Astrocyte (in vitro differentiated cells and primary cell): ENCODE measurements around the gene ZNF556. TPM values are rescaled to one million over a fixed set of nuclear protein-coding genes. Genes with fewer than 3 reads are reported as not detected.

Experiments used
- DNase-seq: peaks from one replicate; pipeline ENCODE4 v3.0.0-alpha.2; 2010; ENCODE audit warnings: low read depth
- FAIRE-seq: peaks from 2 replicates; lab custom pipeline; 2011; peaks lifted over from hg19 to GRCh38; lab: Jason Lieb, UNC
- H2AFZ ChIP-seq: 2 replicates; pipeline ENCODE4 v1.6.0; 2012; ENCODE audit warnings: low read depth, low read length, inconsistent platforms
- H3K27ac ChIP-seq: 2 replicates; pipeline ENCODE4 v1.5.1; 2011; ENCODE audit warnings: low read depth, low read length, inconsistent platforms
- H3K27me3 ChIP-seq: 2 replicates; pipeline ENCODE4 v1.6.0; 2011; ENCODE audit warnings: low read length, inconsistent platforms; ENCODE audit not compliant: insufficient read depth
- H3K36me3 ChIP-seq: 2 replicates; pipeline ENCODE4 v1.5.1; 2011; ENCODE audit warnings: low read length, inconsistent platforms; ENCODE audit not compliant: insufficient read depth
- H3K4me1 ChIP-seq: 2 replicates; pipeline ENCODE4 v1.5.1; 2011; ENCODE audit warnings: low read length, inconsistent platforms; ENCODE audit not compliant: insufficient read depth
- H3K4me2 ChIP-seq: 2 replicates; pipeline ENCODE4 v1.6.0; 2012; ENCODE audit warnings: low read length, inconsistent platforms
- H3K4me3 ChIP-seq: 2 replicates; pipeline ENCODE4 v1.5.1; 2011; ENCODE audit warnings: low read depth, mild to moderate bottlenecking, low read length, inconsistent platforms; ENCODE audit not compliant: insufficient read depth
- H3K79me2 ChIP-seq: 2 replicates; pipeline ENCODE4 v1.6.0; 2012; ENCODE audit warnings: mild to moderate bottlenecking, low read length, inconsistent platforms; ENCODE audit not compliant: insufficient read depth
- H3K9ac ChIP-seq: 2 replicates; pipeline ENCODE4 v1.6.0; 2012; ENCODE audit warnings: mild to moderate bottlenecking, low read length, inconsistent platforms
- H3K9me3 ChIP-seq: 2 replicates; pipeline ENCODE4 v1.5.1; 2012; ENCODE audit warnings: low read depth, mild to moderate bottlenecking, low read length, inconsistent platforms; ENCODE audit not compliant: insufficient read depth
- H4K20me1 ChIP-seq: 2 replicates; pipeline ENCODE4 v1.6.0; 2012; ENCODE audit warnings: low read length, inconsistent platforms; ENCODE audit not compliant: insufficient read depth
- H3K27ac Mint-ChIP-seq: one replicate; pipeline ENCODE4 v1.8.0; 2021; ENCODE audit warnings: mild to moderate bottlenecking, mixed read lengths; ENCODE audit not compliant: unreplicated experiment
- H3K27me3 Mint-ChIP-seq: one replicate; pipeline ENCODE4 v1.8.0; 2021; ENCODE audit warnings: low read depth, mixed read lengths; ENCODE audit not compliant: unreplicated experiment
- H3K36me3 Mint-ChIP-seq: one replicate; pipeline ENCODE4 v1.8.0; 2021; ENCODE audit warnings: low read depth, mixed read lengths; ENCODE audit not compliant: unreplicated experiment
- H3K4me1 Mint-ChIP-seq: one replicate; pipeline ENCODE4 v1.8.0; 2021; ENCODE audit warnings: low read depth, mixed read lengths; ENCODE audit not compliant: unreplicated experiment
- H3K4me3 Mint-ChIP-seq: one replicate; pipeline ENCODE4 v1.8.0; 2021; ENCODE audit warnings: mild to moderate bottlenecking, moderate library complexity, mixed read lengths; ENCODE audit not compliant: unreplicated experiment
- H3K9me3 Mint-ChIP-seq: one replicate; pipeline ENCODE4 v1.8.0; 2021; ENCODE audit warnings: mild to moderate bottlenecking, mixed read lengths; ENCODE audit not compliant: unreplicated experiment
- CTCF ChIP-seq: IDR thresholded peaks from 2 replicates; pipeline ENCODE4 v1.5.1; 2011; ENCODE audit warnings: low read depth, mild to moderate bottlenecking, inconsistent platforms, low read length, moderate library complexity; ENCODE audit not compliant: insufficient read depth
- EZH2 ChIP-seq: IDR thresholded peaks from 2 replicates; pipeline ENCODE4 v1.6.1; 2012; ENCODE audit warnings: mild to moderate bottlenecking, low read length, inconsistent platforms; ENCODE audit not compliant: insufficient read depth
- total RNA-seq: library from RNA; stranded (reverse); gene quantifications from 2 replicates; pipeline ENCODE4 v1.2.1, GENCODE V29; 2021

Gene ZNF556
- total RNA-seq, 1 donor from 2014 or later, result not detected

- TF ChIP-seq CTCF (no peak), EZH2 (no peak)
- H3K4me3 ChIP-seq, result no peak overlapping the region
- FAIRE-seq (no peak), DNase-seq (no peak)
- peaks cover 6% of the 10 kb centered on the region for H3K36me3 ChIP-seq
- H3K27ac ChIP-seq, result no peak overlapping the region
- H4K20me1 ChIP-seq, result no peaks in the 10 kb centered on the region
- H2AFZ ChIP-seq, result no peak overlapping the region
- Mint-ChIP-seq H3K36me3 (peaks cover 36% of the 10 kb centered on the region), H3K4me1 (no peaks in the 10 kb centered on the region), H3K4me3 (no peak overlapping the region), H3K9me3 (peaks cover 55% of the 10 kb centered on the region), H3K27me3 (no peaks in the 10 kb centered on the region), H3K27ac (no peak overlapping the region)
- H3K27me3 ChIP-seq, result no peaks in the 10 kb centered on the region
- H3K79me2 ChIP-seq, result no peaks in the 10 kb centered on the region
- H3K4me1 ChIP-seq, result no peaks in the 10 kb centered on the region
- peaks cover 46% of the 10 kb centered on the region for H3K9me3 ChIP-seq
- H3K4me2 ChIP-seq, result no peak overlapping the region
- no peak overlapping the region for H3K9ac ChIP-seq
Measured at GRCh38 chr19:2858864-2859263, 8.3 kb upstream of the ZNF556 start.

- Histone ChIP-seq H3K4me1 (no peaks in the 10 kb centered on the region), H3K27me3 (no peaks in the 10 kb centered on the region), H3K4me2 (no peak overlapping the region), H3K79me2 (no peaks in the 10 kb centered on the region), H2AFZ (no peak overlapping the region), H4K20me1 (no peaks in the 10 kb centered on the region), H3K36me3 (no peaks in the 10 kb centered on the region), H3K27ac (no peak overlapping the region), H3K9ac (no peak overlapping the region), H3K9me3 (peaks cover 10% of the 10 kb centered on the region), H3K4me3 (no peak overlapping the region)
- Mint-ChIP-seq H3K4me3 (no peak overlapping the region), H3K9me3 (peaks cover 32% of the 10 kb centered on the region), H3K27me3 (peaks cover 5% of the 10 kb centered on the region), H3K27ac (no peak overlapping the region), H3K4me1 (no peaks in the 10 kb centered on the region), H3K36me3 (peaks cover 2% of the 10 kb centered on the region)
- FAIRE-seq (no peak), DNase-seq (no peak)
- TF ChIP-seq CTCF (no peak), EZH2 (no peak)
Measured at GRCh38 chr19:2863816-2864215, 3.3 kb upstream of the ZNF556 start.

- Mint-ChIP-seq H3K27ac (no peak overlapping the region), H3K9me3 (peaks cover 29% of the 10 kb centered on the region)
Measured at GRCh38 chr19:2865334-2866100, 1.6 kb upstream of the ZNF556 start.

More at GRCh38 chr19:2865334-2866100, 1.6 kb upstream of the ZNF556 start:
- Mint-ChIP-seq H3K4me3 (no peak overlapping the region), H3K4me1 (no peaks in the 10 kb centered on the region), H3K36me3 (no peaks in the 10 kb centered on the region), H3K27me3 (peaks cover 5% of the 10 kb centered on the region)
- Histone ChIP-seq H3K27me3 (no peaks in the 10 kb centered on the region), H3K9me3 (peaks cover 3% of the 10 kb centered on the region), H3K4me2 (no peak overlapping the region), H4K20me1 (no peaks in the 10 kb centered on the region), H3K36me3 (no peaks in the 10 kb centered on the region), H3K27ac (no peak overlapping the region), H2AFZ (no peak overlapping the region), H3K4me1 (no peaks in the 10 kb centered on the region), H3K9ac (no peak overlapping the region), H3K79me2 (no peaks in the 10 kb centered on the region), H3K4me3 (no peak overlapping the region)
- FAIRE-seq (no peak), DNase-seq (no peak)
- TF ChIP-seq CTCF (no peak), EZH2 (no peak)
